ENCODE measurements around the gene MAP7. TPM values are rescaled to one million over a fixed set of nuclear protein-coding genes. Genes with fewer than 3 reads are reported as not detected.

MAP7 gene
- total RNA-seq, 4 donors from 2014 or later = 0.29 to 6.8 (median 1.1) TPM

- H3K27me3 ChIP-seq = no peaks in the 10 kb centered on the region
- TF ChIP-seq CTCF (IDR thresholded peaks at IDR 0.05) (no peak), POLR2A (IDR thresholded peaks at IDR 0.05) (no peak)
- H3K27ac ChIP-seq = no peak overlapping the region
- no peaks in the 10 kb centered on the region for H3K4me1 ChIP-seq
- H3K4me3 ChIP-seq = no peak overlapping the region
- intact Hi-C loops (cut with DNase I; ENCODE audit: low total_unique reads) = no loop called here
- no peak for DNase-seq
- no peaks in the 10 kb centered on the region for H3K9me3 ChIP-seq
- no peaks in the 10 kb centered on the region for H3K36me3 ChIP-seq
Measured at GRCh38 chr6:136467186-136467585, 83.0 kb downstream of the MAP7 start.

GRCh38 chr6:136466777-136467176 is 83.4 kb downstream of the MAP7 start:
- DNase-seq = no peak
- H3K4me3 ChIP-seq = no peak overlapping the region
- no peaks in the 10 kb centered on the region for H3K27me3 ChIP-seq
- H3K4me1 ChIP-seq = no peaks in the 10 kb centered on the region
- intact Hi-C loops (cut with DNase I; ENCODE audit: low total_unique reads) = no loop called here
- H3K9me3 ChIP-seq = no peaks in the 10 kb centered on the region
- H3K36me3 ChIP-seq = no peaks in the 10 kb centered on the region
- no peak overlapping the region for H3K27ac ChIP-seq
- TF ChIP-seq POLR2A (IDR thresholded peaks at IDR 0.05) (no peak), CTCF (IDR thresholded peaks at IDR 0.05) (no peak)

GRCh38 chr6:136465766-136466303 is 84.4 kb downstream of the MAP7 start:
- DNase-seq = no peak
- no peaks in the 10 kb centered on the region for H3K4me1 ChIP-seq
- intact Hi-C loops (cut with DNase I; ENCODE audit: low total_unique reads) = no loop called here

GRCh38 chr6:136464874-136465273 is 85.3 kb downstream of the MAP7 start:
- Histone ChIP-seq H3K4me1 (no peaks in the 10 kb centered on the region), H3K4me3 (no peak overlapping the region), H3K27me3 (no peaks in the 10 kb centered on the region), H3K36me3 (no peaks in the 10 kb centered on the region), H3K27ac (no peak overlapping the region), H3K9me3 (no peaks in the 10 kb centered on the region)
- intact Hi-C loops (cut with DNase I; ENCODE audit: low total_unique reads) = no loop called here
- no peak for TF ChIP-seq CTCF (IDR thresholded peaks at IDR 0.05)
- no peak for TF ChIP-seq POLR2A (IDR thresholded peaks at IDR 0.05)
- DNase-seq = no peak

More at GRCh38 chr6:136465766-136466303, 84.4 kb downstream of the MAP7 start:
- Histone ChIP-seq H3K27ac (no peak overlapping the region), H3K36me3 (no peaks in the 10 kb centered on the region), H3K9me3 (no peaks in the 10 kb centered on the region), H3K4me3 (no peak overlapping the region), H3K27me3 (no peaks in the 10 kb centered on the region)
- TF ChIP-seq CTCF (IDR thresholded peaks at IDR 0.05) = no peak
- TF ChIP-seq POLR2A (IDR thresholded peaks at IDR 0.05) = no peak

GRCh38 chr6:136464148-136464547 is 86.1 kb downstream of the MAP7 start:
- TF ChIP-seq CTCF (IDR thresholded peaks at IDR 0.05) (no peak), POLR2A (IDR thresholded peaks at IDR 0.05) (no peak)

More at GRCh38 chr6:136464148-136464547, 86.1 kb downstream of the MAP7 start:
- no peak overlapping the region for H3K4me3 ChIP-seq
- no peaks in the 10 kb centered on the region for H3K36me3 ChIP-seq
- no peak overlapping the region for H3K27ac ChIP-seq
- no peaks in the 10 kb centered on the region for H3K4me1 ChIP-seq
- intact Hi-C loops (cut with DNase I; ENCODE audit: low total_unique reads) = no loop called here
- H3K27me3 ChIP-seq = no peaks in the 10 kb centered on the region
- no peak for DNase-seq
- H3K9me3 ChIP-seq = no peaks in the 10 kb centered on the region
